Activated naive CD4-positive, alpha-beta T cell treated with anti-CD3 and anti-CD28 coated beads, Interleukin-2, amount 50 U/mL, for 16 hours (primary cell): ENCODE measurements around the gene EVC2.

Experiments used
- DNase-seq: peaks from one replicate; pipeline ENCODE4 v3.0.0-alpha.2; 2020

EVC2 gene

DNA sequence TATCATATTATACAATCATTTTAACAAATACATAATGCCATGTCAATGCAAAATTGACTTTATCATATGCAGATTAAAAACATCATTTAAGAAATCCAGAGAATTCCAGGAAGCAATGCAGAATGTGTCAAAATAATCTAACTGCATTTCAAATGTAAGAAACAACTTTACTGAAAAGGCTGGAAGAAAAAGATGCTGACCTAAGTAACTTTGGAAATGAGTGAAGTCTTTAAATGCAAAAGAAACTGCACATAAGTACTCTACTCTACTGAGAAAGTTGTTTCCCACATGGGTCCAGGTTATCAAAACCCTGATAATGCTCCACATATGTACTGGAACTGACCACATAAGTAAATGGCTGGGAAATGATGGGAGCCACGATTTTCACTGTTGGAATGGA, 149.9 kb downstream of the EVC2 start:
- no peak for DNase-seq

GRCh38 chr4:5554376-5554775, 154.0 kb downstream of the EVC2 start:
- no peak for DNase-seq

DNA sequence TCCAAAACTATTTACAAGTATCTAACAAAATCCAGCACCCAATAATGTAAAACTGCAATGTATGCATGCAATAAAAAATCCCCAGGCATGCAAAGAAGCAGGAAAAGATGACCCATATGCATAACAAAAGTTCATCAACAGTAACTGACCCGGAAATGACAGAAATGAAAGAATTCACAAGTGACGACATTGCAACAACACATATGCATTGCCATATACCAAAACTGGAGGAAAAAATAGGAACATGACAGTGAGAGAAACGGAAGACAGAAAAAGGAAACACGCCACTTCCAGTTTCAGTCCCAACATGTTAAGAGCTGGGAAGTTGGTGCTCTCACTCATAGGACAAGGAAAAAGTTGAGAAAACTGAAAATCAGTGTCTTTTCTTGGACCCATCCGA, 154.6 kb downstream of the EVC2 start:
- no peak for DNase-seq

GRCh38 chr4:5552451-5552850, 155.9 kb downstream of the EVC2 start:
- DNase-seq = no peak

DNA sequence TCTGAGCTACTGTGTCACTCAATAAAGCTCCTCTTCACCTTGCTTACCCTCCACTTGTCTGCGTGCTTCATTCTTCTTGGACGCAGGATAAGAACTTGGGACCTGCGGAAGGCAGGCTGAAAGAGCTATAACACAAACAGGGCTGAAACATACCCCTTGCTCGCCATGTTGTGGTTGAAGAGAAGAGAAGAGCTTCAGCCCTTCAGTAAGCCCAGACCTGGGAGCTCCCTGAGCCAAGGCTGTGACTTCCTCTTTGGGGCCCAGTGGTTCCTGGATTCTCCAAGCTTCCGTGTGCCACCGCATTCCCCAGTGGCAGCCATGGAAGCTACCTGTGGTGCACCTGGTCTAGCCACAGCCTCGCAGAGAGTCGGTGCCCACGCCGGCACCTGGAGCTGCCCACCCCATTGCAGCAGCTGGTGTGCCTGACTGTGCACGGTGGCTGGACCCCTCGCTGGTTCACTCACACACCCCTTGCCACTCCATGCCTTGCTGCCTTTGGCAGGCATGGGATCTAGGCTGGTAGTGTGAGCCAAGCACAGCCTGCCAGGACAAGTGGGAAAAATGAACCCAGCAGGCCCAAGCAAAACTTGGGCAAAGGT, 160.6 kb downstream of the EVC2 start:
- DNase-seq = no peak

DNA sequence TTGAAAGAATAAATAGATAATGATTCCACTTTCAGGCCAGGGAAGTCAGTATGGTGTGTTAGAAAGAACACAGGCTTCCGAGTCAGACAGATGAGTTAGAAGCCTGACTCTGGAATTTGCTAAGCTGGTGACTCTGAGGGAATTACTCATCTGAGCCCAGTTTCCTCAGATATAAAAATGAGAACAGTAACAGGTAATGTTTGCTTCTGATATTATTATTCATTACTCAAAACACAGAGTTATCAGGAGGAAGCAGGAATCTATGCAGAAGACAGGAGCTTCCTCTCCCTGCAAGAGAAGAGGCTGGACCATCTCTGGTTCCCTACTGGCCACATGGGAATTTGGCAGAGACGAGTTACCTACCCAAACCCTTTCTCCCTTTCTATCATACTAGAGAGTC, 163.1 kb downstream of the EVC2 start:
- DNase-seq = no peak

- DNase-seq = no peak
These were observed 163.6 kb downstream of the EVC2 start for GRCh38 chr4:5544762-5545161.

GRCh38 chr4:5543681-5544080, 164.7 kb downstream of the EVC2 start:
- DNase-seq = no peak

- no peak for DNase-seq
These were observed 167.2 kb downstream of the EVC2 start for GRCh38 chr4:5541169-5541568.

DNA sequence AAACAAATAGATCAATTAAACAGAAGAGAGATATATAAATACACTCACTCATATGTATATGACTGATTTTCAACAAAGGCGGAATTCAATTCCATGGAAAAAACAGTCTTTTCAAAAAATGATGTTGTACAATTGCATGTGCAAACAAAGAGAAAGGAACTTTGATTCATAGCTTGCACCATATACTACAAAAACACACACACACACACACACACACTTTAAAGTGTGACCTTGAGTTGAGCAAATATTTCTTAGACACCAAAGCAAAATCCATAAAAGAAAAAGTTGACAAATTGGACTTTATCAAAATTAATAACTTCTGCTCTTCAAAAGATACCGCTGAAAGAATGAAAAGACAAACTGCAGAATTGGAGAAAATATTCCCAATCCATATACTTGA, 168.8 kb downstream of the EVC2 start:
- DNase-seq = no peak

- no peak for DNase-seq
These were observed 176.3 kb downstream of the EVC2 start for GRCh38 chr4:5532100-5532499.

DNA sequence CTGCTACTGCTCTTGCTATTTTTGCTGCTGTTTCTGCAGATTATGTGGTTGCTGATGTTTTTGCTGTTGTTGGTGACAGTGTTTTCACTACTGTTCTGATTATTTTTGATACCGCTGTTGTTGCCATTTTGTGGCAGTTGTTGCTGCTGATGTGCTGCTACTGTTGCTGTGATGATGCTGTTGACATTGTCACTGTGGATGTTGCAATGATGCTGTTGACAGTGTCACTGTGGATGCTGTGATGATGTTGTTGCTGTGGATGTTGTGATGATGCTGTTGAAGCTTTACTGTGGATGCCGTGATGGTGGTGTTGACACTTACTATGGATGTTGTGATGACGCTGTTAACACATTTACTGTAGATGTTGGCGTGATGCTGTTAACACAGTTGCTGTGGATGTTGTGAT, 180.3 kb downstream of the EVC2 start:
- no peak for DNase-seq

GRCh38 chr4:5527211-5527610, 181.1 kb downstream of the EVC2 start:
- no peak for DNase-seq

GRCh38 chr4:5526080-5526846, 182.1 kb downstream of the EVC2 start:
- no peak for DNase-seq

DNA sequence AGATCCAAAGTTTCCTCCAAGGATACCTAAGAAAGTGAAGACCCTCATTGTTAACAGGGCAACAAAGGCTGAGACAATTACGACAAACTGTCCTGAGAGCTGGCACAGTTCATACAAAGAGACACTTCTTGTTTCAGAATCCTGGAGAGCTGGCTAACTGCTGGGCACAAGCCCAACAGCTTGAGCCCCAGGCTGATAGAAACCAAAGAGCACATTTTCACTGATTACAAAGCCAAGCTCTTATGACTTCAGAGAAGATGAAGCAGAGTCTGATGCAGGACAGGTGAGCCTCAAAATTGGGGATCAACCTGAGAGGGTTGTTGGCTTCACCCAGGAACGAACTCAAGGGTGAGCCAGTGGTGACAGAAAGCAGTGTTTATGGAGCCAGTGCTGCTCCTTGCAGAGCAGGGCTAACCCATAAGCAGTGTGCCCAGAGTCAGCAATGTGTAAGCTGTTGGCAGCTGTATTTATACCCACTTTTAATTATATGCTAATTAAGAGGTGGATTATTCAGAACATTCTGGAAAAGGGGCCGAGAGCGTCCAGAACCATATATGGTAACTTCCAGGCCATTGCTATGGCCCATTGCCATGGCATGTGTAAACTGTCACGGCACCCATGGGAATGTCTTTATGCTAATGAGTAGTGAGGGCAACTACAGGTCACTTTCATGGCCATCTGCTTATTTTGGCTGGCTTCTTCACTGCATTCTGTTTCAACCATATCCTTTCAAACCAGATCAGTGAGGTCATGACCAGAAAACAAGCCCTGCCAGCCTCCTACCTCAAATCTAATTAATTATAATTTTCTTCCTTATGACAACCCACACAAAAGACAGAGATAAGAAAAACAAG, 183.7 kb downstream of the EVC2 start:
- no peak for DNase-seq

DNA sequence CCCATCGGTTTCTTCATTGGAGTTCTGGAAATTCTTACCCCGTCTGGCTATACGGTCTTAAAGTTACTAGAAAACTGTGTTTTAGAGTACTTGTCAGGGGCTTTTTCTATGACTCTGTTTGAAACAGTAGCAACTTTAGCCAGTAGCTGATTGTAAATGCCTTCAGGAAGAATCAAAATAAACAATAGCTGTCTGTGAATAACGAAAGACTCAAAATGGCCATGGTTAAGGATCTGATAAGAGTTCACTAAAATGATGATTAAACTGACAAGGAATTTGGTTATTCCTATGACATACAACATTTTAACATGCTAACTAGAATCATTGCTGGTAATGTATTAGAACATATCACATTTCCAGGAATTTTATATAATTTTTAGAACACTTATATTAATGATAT, 191.0 kb downstream of the EVC2 start:
- DNase-seq = no peak

DNA sequence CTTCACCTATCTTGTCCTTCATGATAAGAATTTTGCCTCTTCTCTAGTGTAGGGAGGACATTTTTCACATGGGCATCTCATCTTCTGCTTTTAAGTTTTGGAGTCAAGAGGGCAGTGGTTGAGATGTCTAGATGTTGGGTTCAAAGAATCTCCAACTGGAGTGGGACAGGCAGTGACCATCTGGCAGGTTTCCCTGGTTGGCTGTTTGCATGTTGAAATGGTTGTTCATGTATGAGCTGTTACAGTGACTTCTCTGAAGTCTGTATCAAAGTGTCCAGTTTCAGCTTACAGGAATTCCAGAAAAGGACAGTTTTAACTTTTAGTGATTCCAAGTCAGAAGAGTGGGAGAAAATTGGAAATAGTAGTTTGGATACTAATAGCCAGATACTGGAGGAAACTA, 192.7 kb downstream of the EVC2 start:
- DNase-seq = no peak
